ENCODE measurements around the gene PLCXD1.
"Not testable (repeated sequence)": the region's sequence is repeated elsewhere in the genome, so short reads cannot be mapped to it uniquely, and the experiment has no call there.

Gene PLCXD1

DNA sequence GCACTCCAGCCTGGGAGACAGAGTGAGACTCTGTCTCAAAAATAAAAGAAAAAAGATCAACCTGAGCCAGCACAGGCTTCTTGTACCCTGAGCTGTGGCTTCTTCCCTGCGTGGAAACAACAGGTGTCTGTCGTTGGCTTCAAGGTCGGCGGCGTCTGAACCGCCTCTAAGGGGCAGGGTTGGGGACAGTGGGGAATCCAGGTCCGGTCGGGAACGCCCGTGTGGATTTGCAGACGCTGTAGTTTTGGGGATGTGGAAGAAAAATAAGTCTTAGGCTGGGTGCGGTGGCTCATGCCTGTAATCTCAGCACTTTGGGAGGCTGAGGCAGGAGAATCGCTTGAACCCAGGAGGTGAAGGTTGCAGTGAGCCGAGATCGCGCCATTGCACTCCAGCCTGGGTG lies 17.2 kb upstream of the PLCXD1 start:
- DNase-seq (ENCODE audit: low spot score), result not testable (repeated sequence)

DNA sequence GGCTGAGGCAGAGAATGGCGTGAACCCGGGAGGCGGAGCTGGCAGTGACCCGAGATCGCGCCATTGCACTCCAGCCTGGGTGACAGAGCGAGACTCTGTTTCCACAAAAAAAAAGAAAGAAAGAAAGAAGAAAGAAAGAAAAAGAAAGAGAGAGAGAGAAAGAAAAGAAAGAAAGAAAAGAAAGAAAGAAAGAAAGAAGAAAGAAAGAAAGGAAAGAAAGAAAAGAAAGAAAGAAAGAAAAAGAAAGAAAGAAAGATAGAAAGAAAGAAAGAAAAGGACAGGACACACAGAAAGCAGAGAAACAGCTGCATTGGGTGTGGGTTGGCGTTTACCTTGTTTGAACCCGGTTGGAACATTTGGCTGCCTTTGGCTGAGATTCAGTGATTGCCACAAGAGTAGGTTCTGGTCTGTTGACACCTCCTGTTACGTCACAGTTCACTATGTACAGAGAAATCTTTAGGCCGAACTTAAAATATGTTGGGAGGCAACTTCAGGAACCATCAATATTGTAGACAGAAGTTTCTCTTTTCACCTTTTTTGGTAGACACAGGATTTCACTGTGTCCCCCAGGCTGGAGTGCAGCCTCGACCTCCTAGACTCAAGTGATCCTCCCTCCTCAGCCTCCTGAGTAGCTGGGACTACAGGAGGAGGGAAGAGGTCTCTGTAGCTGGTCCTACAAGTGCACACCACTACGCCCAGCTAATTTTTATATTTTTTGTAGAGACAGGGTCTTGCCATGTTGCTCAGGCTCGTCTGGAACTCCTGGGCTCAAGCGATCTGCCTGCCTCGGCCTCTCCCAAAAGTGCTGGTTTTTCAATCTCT lies 16.3 kb upstream of the PLCXD1 start:
- no peak for DNase-seq (ENCODE audit: low spot score)

GRCh38 chrX:265502-265901 lies 15.7 kb upstream of the PLCXD1 start:
- no peak for DNase-seq (ENCODE audit: low spot score)

GRCh38 chrX:267771-268261 lies 13.4 kb upstream of the PLCXD1 start:
- no peak for DNase-seq (ENCODE audit: low spot score)

DNA sequence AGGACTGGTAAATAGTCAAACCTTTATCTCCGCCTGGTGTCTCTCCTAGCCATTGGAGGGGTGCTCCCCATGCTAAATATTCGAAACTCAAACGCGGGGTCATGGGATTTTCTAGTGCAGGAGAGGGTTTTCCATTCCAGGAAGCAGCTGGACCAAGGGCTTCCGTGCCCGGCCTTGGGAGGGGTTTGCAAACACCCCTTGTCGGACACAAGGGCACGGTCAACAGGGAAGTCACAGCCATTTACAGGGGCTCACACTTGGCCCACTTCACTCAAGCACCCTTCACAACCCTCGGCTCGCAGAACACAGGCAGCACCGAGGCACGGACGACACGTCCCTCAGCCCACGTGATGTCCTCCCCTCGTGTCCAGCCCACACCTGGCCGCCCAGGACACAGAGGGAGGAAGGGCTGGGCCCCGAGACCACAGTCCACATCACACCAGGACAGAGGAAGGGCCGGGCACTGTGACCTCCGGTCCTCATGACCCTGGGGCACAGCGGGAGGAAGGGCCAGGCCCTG lies 10.3 kb upstream of the PLCXD1 start:
- no peak for DNase-seq (ENCODE audit: low spot score)

- DNase-seq (ENCODE audit: low spot score), result no peak
These were observed 6.2 kb upstream of the PLCXD1 start for GRCh38 chrX:274904-275475.

- DNase-seq (ENCODE audit: low spot score), result no peak
These were observed 5.7 kb upstream of the PLCXD1 start for GRCh38 chrX:275476-275966.

DNA sequence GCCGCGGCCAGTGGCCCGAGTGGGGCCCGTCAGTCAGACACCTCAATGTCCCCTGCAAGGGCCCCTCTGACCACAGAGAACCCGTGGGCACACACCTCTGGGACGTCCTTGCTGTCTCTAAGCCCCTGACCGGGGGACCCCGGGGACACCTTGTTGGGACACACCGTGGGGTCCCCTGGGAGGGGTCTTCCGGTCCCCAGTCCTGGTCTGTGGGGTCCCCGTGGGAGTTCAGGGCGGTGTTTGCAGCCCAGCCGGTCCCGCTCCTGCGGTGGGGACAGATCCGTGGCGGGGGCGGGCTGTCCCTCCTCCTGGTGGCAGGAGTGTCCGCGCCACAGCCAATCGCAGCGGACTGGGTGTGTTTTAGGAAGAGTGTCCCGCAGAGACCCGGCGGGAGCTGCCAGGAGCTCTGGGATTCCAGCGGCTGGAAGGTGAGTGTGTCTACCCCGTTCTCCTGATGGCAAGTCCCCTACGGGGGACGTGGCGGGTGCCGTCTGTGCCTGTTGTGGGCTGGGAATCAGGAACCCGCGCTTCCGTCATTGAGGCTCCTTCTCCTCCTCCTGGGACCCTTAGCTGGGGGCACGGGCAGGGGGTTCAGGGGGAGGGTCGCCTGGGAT lies 5.1 kb upstream of the PLCXD1 start:
- peak; percentile 40 for DNase-seq (ENCODE audit: low spot score)

DNA sequence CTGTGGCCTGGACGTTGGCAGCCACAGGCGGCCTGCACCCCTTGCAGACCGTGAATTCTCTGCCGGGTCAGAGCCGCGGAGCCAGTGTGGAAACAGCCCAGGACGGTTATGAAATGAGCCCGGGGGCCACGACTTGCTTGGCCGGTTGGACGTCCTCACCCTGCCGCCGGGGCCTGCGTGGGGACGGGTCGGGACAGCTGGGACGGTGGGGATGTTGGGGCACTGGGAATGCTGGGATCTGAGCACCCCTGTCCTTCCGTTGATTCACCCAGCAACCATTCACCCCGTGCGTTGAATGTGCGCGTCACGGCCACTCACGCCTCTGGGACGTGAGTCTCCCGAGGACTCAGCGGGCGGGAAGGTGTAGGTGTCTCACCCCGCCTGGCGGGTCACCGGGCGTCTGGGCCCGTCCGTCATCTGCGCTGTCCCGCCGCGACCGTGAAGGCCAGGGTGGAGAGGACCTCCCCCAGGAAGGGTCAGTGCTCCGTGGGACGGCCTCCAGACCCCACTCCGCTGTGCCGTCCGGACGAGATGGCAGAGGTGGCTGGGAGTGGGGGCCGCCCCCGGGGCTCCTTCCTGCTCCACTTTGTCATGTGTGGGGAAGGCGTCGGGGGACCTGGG lies 4.5 kb upstream of the PLCXD1 start:
- DNase-seq (ENCODE audit: low spot score), result no peak

DNA sequence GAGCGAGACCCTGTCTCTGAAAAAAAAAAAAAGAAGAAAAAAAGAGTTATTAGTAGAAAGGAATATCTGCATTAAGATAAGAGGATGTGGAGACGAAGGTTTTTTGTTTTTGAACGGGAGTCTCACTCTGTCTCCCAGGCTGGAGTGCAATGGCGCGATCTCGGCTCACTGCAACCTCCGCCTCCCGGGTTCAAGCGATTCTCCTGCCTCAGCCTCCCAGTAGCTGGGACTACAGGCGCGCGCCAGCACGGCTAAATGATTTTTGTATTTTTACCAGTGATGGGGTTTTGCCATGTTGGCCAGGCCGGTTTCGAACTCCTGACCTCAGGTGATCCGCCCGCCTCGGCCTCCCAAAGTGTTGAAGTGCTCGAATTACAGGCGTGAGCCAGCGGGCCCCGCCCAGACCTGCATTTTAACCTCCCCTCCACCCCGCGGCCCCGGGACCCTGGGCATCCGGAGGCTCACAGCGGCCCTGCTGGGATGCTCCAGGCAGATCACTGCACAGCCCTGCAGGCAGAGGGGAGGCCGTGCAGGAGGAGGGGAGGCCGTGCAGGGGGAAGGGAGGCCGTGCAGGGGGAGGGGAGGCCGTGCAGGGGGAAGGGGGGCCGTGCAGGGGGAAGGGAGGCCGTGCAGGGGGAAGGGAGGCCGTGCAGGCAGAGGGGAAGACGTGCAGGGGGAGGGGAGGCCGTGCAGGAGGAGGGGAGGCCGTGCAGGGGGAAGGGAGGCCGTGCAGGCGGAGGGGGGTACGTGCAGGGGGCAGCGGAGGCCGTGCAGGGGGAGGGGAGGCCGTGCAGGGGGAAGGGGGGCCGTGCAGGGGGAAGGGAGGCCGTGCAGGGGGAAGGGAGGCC lies 1.2 kb upstream of the PLCXD1 start:
- DNase-seq (ENCODE audit: low spot score), result not testable (repeated sequence)

- not testable (repeated sequence) for DNase-seq (ENCODE audit: low spot score)
These were observed 459 bp upstream of the PLCXD1 start for GRCh38 chrX:280722-281121.

- not testable (repeated sequence) for DNase-seq (ENCODE audit: low spot score)
These were observed 960 bp downstream of the PLCXD1 start for GRCh38 chrX:282000-282681.

DNA sequence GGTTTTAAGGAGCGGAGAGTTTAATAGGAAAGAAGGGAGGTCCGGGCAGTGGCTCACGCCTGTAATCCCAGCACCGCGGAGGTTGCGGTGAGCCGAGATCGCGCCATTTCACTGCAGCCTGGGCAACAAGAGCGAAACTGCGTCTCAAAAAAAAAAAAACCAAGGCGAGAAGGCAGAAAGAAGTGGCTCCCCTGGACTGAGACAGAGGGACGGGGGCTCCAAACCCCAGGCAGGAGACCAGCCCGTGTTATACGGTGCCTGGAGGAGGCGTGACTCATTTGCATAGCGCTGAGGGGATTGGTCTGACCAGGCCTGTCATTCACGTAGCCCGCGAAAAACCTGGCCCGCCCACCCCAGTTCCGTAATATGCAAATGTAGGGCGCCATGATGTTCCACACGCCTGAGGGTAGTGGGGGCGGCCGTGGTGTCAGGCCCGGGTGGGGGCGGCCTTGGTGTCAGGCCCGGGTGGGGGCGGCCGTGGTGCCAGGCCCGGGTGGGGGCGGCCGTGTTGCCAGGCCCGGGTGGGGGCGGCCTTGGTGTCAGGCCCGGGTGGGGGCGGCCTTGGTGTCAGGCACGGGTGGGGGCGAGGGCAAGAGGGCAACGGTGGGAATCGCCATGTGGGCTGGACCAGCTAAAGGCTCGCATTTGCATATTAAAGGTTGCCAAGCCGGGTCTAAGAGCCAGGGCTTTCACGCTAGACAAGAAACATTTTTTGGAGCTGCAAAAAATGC lies 2.1 kb downstream of the PLCXD1 start:
- peak; percentile 98 for DNase-seq (ENCODE audit: low spot score)

- DNase-seq (ENCODE audit: low spot score), result no peak
These were observed 4.0 kb downstream of the PLCXD1 start for GRCh38 chrX:285076-285677.

DNA sequence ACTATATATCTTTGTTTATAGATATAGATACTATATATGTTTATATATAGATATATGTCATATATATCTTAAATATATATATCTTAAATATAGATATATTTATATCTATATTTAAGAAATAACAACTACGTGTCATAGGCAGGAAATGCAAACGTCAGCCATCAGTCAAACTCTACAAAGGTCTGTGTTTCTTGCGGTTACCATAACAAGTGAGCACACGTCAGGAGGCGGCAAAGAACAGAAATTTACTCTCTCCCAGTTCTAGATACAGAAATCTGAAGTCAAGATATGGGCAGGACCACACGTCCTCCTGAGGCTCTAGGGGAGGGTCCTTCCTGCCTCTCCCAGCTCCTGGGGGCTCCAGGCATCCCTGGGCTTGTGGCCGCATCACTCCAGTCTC lies 6.5 kb downstream of the PLCXD1 start:
- DNase-seq (ENCODE audit: low spot score), result peak; percentile 17

- no peak for DNase-seq (ENCODE audit: low spot score)
These were observed 7.4 kb downstream of the PLCXD1 start for GRCh38 chrX:288561-288991.

DNA sequence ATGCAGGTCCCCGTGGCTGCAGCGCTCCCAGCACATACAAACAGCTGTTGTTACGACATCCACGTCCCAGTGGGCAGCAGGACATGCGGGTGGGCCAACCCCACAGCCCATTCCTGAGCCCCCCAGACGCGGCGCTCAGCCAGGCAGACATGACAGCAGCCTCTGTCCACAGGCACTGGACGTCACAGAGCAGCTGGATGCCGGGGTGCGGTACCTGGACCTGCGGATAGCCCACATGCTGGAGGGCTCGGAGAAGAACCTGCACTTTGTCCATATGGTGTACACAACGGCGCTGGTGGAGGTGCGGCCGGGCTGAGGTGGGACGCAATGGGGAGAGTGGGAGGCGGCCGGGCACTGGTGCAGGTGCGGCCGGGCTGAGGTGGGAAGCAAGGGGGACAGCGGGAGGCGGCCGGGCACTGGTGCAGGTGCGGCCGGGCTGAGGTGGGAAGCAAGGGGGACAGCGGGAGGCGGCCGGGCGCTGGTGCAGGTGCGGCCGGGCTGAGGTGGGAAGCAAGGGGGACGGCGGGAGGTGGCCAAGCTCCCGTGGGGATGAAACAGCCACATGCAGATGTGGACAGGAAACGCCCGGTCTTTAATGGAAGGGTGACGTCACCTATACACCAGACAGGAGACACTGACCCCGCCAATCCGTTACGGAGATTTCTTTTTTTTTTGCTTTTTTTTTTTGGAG lies 9.4 kb downstream of the PLCXD1 start:
- DNase-seq (ENCODE audit: low spot score), result no peak

DNA sequence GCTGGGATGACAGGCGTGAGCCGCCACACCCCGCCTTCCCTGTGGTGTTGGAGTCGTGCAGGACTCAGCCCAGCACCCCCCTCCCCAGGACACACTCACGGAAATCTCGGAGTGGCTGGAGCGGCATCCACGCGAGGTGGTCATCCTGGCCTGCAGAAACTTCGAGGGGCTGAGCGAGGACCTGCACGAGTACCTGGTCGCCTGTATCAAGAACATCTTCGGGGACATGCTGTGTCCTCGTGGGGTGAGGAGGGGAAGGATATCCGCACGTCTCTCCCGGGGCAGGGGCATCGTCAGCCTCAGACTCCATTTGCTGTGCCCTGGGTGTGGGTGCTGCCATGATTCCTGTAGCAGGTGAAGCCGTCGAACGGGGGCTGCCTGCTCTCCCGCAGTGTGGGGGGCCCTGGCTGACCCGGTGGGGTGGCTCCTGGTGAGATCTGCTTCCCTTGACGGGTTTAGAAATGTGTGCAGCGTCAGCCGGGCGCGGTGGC lies 10.3 kb downstream of the PLCXD1 start:
- DNase-seq (ENCODE audit: low spot score), result no peak
